Astrocyte of the spinal cord (primary cell): ENCODE results near the gene BBS4.
A peak's percentile ranks its signal among the peaks of the same experiment; 100 is the strongest.
"Not testable (repeated sequence)": the region's sequence is repeated elsewhere in the genome, so short reads cannot be mapped to it uniquely, and the experiment has no call there.

ENCODE experiments used
- DNase-seq: peaks from one replicate; pipeline ENCODE4 v3.0.0; 2011; ENCODE audit warnings: low read depth, low spot score
- H3K4me3 ChIP-seq: 2 replicates; pipeline ENCODE4 v1.5.1; 2011; ENCODE audit warnings: low read depth, mild to moderate bottlenecking, low read length, moderate library complexity
- CTCF ChIP-seq: IDR thresholded peaks from 2 replicates; pipeline ENCODE4 v1.5.1; 2012; ENCODE audit warnings: low read depth, mild to moderate bottlenecking, low read length, inconsistent platforms
- in situ Hi-C: cut with HindIII; loops from 2 replicates; pipeline ENCODE4 v1.10.0; 2017; ENCODE audit warnings: low sequenced_read_pairs

BBS4 gene

GRCh38 chr15:72685925-72686794 lies at the start of gene BBS4, which contains the start of gene HIGD2B:
BBS4 (plus strand) TSS chr15:72686207; CDS start chr15:72686228, 21 bp downstream.
HIGD2B (minus strand) TSS chr15:72686182; CDS start chr15:72676374, 9,808 bp downstream.
- DNase-seq: peak; percentile 88
- TF ChIP-seq CTCF: no peak
- peak within 1 kb of the TSS; percentile 80 for H3K4me3 ChIP-seq
- in situ Hi-C loops: no loop called here

DNA sequence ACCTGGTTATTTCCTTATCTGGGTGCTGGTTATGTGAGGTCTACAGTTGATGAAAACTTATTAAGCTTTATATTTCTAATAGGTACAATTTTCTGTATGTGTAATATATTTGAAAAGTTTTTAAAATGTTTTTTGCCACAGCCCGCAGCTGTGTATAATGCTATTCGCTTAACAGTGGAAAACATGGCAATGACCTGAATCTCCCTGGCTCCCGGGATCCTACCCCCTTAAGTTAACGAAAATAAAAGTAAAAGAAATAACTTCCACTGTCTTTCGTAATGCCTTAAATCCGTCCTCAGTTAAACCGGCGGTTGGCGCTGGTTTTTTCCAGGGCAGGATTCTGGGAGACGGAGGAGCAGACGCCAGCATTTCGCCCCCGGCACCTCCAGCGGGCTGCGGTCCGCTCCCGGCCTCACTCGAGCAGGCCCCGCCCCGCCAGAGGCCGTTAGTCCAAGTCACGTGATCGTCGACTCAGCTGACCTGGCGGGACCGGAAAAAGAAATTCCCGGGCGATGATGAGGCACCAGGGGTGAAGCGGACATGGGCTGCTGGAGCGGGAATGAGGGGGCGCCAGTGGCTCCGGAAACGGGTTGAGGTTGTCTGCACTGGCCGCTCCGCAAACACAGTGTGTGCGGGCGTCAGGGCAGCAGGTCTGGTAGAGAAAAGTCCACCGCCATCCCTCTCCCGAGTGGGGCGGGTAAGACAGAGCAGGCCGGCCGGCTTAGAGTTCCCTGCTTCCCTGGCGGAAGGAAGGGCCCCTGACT lies 49.3 kb upstream of the BBS4 start:
- in situ Hi-C loops: not testable (repeated sequence)
- peak; percentile 83 for DNase-seq
- peak overlapping the region; percentile 34 for H3K4me3 ChIP-seq

- DNase-seq, in situ Hi-C loops: not testable (repeated sequence)
Observed at GRCh38 chr15:72639759-72640483, 46.1 kb upstream of the BBS4 start.

DNA sequence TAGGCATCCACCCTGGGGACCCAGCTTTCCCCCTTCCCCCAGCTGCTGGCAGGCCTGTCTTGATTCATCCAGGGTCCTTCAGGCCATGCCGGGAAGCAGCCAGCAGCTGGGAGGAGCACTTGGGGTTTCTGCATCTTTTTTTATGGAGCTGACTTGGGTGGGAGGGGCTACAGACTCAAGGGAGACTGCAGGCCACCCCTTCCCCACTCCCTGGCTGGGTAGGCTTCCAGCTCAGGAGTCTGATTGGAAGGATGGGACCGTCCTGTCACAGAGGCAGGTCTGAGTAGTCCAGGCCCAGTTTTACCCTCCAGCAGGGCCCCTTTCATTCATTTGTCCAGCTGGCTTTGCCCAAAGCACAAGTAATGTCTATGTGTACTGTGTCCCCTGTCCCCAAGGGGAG lies 43.7 kb upstream of the BBS4 start:
- in situ Hi-C loops, DNase-seq, H3K4me3 ChIP-seq: not testable (repeated sequence)

More at GRCh38 chr15:72639759-72640483, 46.1 kb upstream of the BBS4 start:
- H3K4me3 ChIP-seq: not testable (repeated sequence)

- in situ Hi-C loops, H3K4me3 ChIP-seq, DNase-seq: not testable (repeated sequence)
Observed at GRCh38 chr15:72648631-72649253, 37.3 kb upstream of the BBS4 start.

- H3K4me3 ChIP-seq, in situ Hi-C loops, DNase-seq: not testable (repeated sequence)
Observed at GRCh38 chr15:72654397-72654796, 31.6 kb upstream of the BBS4 start, which contains the start of gene GOLGA6B. GOLGA6B (plus strand) TSS chr15:72654697; CDS start chr15:72654738, 41 bp downstream.

DNA sequence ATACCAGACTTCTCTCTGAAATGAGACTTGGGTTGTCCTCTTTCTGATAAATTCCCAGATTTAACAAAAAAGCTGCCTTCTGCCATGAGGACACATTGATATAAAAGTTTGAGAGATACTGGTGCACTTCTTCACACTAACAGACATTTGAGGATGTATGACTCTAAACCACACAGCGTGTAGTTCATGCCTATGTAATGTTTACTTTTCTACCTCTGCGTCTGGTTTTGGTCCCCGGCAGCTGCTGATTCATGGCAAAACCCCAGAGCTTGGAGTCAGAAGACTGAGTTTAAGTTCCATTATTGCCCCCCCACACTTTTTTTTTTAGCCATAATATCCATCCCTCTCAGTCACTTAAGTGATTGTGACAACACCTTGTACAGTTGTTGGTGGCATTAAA lies 30.0 kb upstream of the BBS4 start:
- DNase-seq, in situ Hi-C loops: not testable (repeated sequence)

DNA sequence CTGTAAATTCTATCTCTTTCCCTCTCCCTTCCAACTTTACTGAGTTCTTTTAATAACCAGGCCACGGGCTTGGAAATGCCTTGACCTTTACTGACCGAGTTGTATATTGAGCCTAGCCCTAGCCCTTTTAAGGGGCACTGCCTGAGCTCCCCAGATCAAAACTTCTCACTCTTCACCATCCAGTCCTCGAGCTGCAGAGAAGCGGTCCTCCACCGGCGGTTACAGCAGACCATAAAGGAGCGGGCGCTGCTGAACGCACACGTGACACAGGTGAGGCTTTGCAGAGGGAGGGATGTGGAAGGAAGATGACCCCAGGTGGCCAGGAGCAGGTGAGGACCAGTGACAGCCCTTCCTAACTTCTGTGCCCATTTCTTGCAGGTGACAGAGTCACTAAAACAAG lies 24.9 kb upstream of the BBS4 start:
- in situ Hi-C loops, H3K4me3 ChIP-seq, DNase-seq: not testable (repeated sequence)

More for the DNA sequence above, 30.0 kb upstream of the BBS4 start:
- H3K4me3 ChIP-seq: not testable (repeated sequence)

GRCh38 chr15:72663931-72664330 lies 22.1 kb upstream of the BBS4 start:
- in situ Hi-C loops, DNase-seq: not testable (repeated sequence)

DNA sequence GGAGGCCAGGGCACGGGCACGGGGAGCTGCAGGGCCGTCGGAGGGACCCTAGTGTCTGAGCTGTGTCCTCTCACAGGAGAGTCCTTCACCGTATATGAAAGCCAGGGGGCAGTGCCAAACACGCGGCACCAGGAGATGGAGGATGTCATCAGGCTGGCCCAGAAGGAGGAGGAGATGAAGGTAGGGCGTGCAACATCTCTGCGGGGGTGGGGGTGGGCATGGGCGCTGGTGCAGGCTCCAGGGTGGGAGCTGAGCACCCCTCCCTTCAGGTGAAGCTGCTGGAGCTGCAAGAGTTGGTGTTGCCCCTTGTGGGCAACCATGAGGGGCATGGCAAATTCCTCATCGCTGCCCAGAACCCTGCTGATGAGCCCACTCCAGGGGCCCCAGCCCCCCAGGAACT lies 20.3 kb upstream of the BBS4 start:
- H3K4me3 ChIP-seq, in situ Hi-C loops, DNase-seq: not testable (repeated sequence)

More at GRCh38 chr15:72663931-72664330, 22.1 kb upstream of the BBS4 start:
- H3K4me3 ChIP-seq: not testable (repeated sequence)

DNA sequence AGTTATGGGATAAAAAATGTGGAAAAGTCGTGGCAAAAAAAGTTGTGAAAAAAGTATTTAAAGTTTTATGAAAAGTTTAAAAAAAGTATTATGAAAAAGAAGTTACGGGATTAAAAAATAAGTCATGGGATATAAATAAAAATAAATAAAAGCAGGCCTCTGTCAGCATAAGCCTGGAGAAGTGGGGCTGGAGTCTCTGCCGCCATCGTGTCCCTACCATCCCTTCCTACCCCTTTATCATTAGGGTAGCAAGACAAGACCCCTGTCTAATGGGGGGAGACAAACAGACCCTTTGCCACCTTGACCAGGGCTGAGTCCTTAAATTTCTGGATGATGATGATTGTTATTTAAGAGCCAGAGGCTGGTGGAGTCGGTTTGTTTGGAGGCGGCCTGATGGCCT lies 16.2 kb upstream of the BBS4 start:
- in situ Hi-C loops, H3K4me3 ChIP-seq: not testable (repeated sequence)

More for the DNA sequence above, 16.2 kb upstream of the BBS4 start:
- DNase-seq: not testable (repeated sequence)
